Right atrium auricular region (tissue), 2 donors: ENCODE data around the gene KCTD3. TPM values are rescaled to one million over a fixed set of nuclear protein-coding genes. Genes with fewer than 3 reads are reported as not detected.

Source experiments
- DNase-seq: peaks from one replicate; pipeline ENCODE4 v3.0.0-alpha.2; 2019; ENCODE audit warnings: low spot score
- H3K27ac ChIP-seq, 2 donors: fragments of 200-600 bp; sonication (generic); 1 replicate in 1 of 2; 2 replicates in 1 of 2; pipeline ENCODE4 v1.5.1; 2016 to 2019
- H3K27me3 ChIP-seq, 2 donors: fragments of 200-600 bp; sonication (generic); one replicate each; pipeline versions ENCODE4 v1.5.1 to v1.6.0; 2017 to 2019
- H3K36me3 ChIP-seq: fragments of 200-600 bp; sonication (generic); one replicate; pipeline ENCODE4 v1.5.1; 2016
- H3K4me1 ChIP-seq, 2 donors: fragments of 200-600 bp; sonication (generic); one replicate each; pipeline versions ENCODE4 v1.5.1 to v1.6.0; 2017 to 2019
- H3K4me3 ChIP-seq, 2 donors: fragments of 200-600 bp; sonication (generic); 1 replicate in 1 of 2; 2 replicates in 1 of 2; pipeline ENCODE4 v1.5.1; 2017 to 2019; ENCODE audit warnings: mild to moderate bottlenecking in 1 of 2, moderate library complexity in 1 of 2
- H3K9me3 ChIP-seq, 2 donors: fragments of 200-600 bp; sonication (generic); one replicate each; pipeline ENCODE4 v1.5.1; 2019
- CTCF ChIP-seq, 2 donors: fragments of 200-600 bp; sonication (generic); IDR thresholded peaks; one replicate each; pipeline ENCODE4 v1.5.1; 2019; ENCODE audit warnings: antibody characterized with exemption in 2 of 2
- total RNA-seq, 2 donors: library from RNA; depleted of rRNA; stranded (reverse); fragments of >200 nt; gene quantifications; one replicate each; pipeline ENCODE4 v1.1.0, GENCODE V29; 2016

Gene KCTD3
- total RNA-seq, 2 donors from 2014 or later, result 12.5 to 14.3 TPM

- H3K36me3 ChIP-seq, result no peaks in the 10 kb centered on the region
- H3K27ac ChIP-seq, result no peak overlapping the region
- H3K9me3 ChIP-seq, result peaks cover 0 to 12% of the 10 kb centered on the region in 2 donors
- no peaks in the 10 kb centered on the region for H3K27me3 ChIP-seq
- H3K4me1 ChIP-seq, result no peaks in the 10 kb centered on the region
- DNase-seq, result no peak
- H3K4me3 ChIP-seq, result no peak overlapping the region
- TF ChIP-seq CTCF (IDR thresholded peaks at IDR 0.05), result no peak
These were observed 20.1 kb upstream of the KCTD3 start for GRCh38 chr1:215547011-215547410.

GRCh38 chr1:215551806-215552205 lies 15.3 kb upstream of the KCTD3 start:
- no peak for DNase-seq
- H3K9me3 ChIP-seq, result peaks cover 0 to 22% of the 10 kb centered on the region in 2 donors
- H3K4me3 ChIP-seq, result no peak overlapping the region
- H3K27me3 ChIP-seq, result no peaks in the 10 kb centered on the region
- no peaks in the 10 kb centered on the region for H3K4me1 ChIP-seq
- TF ChIP-seq CTCF (IDR thresholded peaks at IDR 0.05), result no peak
- H3K36me3 ChIP-seq, result no peaks in the 10 kb centered on the region
- H3K27ac ChIP-seq, result no peak overlapping the region

GRCh38 chr1:215554865-215555264 lies 12.2 kb upstream of the KCTD3 start:
- no peak for DNase-seq
- Histone ChIP-seq H3K27me3 (no peaks in the 10 kb centered on the region), H3K9me3 (peaks cover 0 to 22% of the 10 kb centered on the region in 2 donors), H3K4me3 (no peak overlapping the region), H3K4me1 (no peaks in the 10 kb centered on the region), H3K36me3 (no peaks in the 10 kb centered on the region), H3K27ac (no peak overlapping the region)
- no peak for TF ChIP-seq CTCF (IDR thresholded peaks at IDR 0.05)

GRCh38 chr1:215555531-215555930 lies 11.6 kb upstream of the KCTD3 start:
- Histone ChIP-seq H3K4me3 (no peak overlapping the region), H3K27ac (no peak overlapping the region), H3K9me3 (peaks cover 0 to 22% of the 10 kb centered on the region in 2 donors), H3K36me3 (no peaks in the 10 kb centered on the region), H3K27me3 (no peaks in the 10 kb centered on the region), H3K4me1 (no peaks in the 10 kb centered on the region)
- no peak for DNase-seq
- TF ChIP-seq CTCF (IDR thresholded peaks at IDR 0.05), result no peak

GRCh38 chr1:215556996-215557395 lies 10.1 kb upstream of the KCTD3 start:
- no peak for DNase-seq
- Histone ChIP-seq H3K27me3 (no peaks in the 10 kb centered on the region), H3K9me3 (peaks cover 0 to 27% of the 10 kb centered on the region in 2 donors), H3K36me3 (no peaks in the 10 kb centered on the region), H3K27ac (no peak overlapping the region), H3K4me1 (no peaks in the 10 kb centered on the region), H3K4me3 (no peak overlapping the region)
- no peak for TF ChIP-seq CTCF (IDR thresholded peaks at IDR 0.05)

GRCh38 chr1:215557504-215557903 lies 9.6 kb upstream of the KCTD3 start:
- no peaks in the 10 kb centered on the region for H3K27me3 ChIP-seq
- H3K4me1 ChIP-seq, result no peaks in the 10 kb centered on the region
- H3K4me3 ChIP-seq, result no peak overlapping the region
- no peak for TF ChIP-seq CTCF (IDR thresholded peaks at IDR 0.05)
- no peak overlapping the region for H3K27ac ChIP-seq
- peaks cover 0 to 27% of the 10 kb centered on the region in 2 donors for H3K9me3 ChIP-seq
- H3K36me3 ChIP-seq, result no peaks in the 10 kb centered on the region
- DNase-seq, result no peak
